NCI-H187 treated with DMSO at 0.1 percent for 48 hours (cell line): ENCODE results near the gene MXRA7.
"Not testable (repeated sequence)": the region's sequence is repeated elsewhere in the genome, so short reads cannot be mapped to it uniquely, and the experiment has no call there.

Experiments used
- DNase-seq: peaks from one replicate; lab custom pipeline; 2025; lab: John Stamatoyannopoulos, UW

The MXRA7 gene

GRCh38 chr17:76716146-76716838 is 5.5 kb upstream of the MXRA7 start:
- no peak for DNase-seq

DNA sequence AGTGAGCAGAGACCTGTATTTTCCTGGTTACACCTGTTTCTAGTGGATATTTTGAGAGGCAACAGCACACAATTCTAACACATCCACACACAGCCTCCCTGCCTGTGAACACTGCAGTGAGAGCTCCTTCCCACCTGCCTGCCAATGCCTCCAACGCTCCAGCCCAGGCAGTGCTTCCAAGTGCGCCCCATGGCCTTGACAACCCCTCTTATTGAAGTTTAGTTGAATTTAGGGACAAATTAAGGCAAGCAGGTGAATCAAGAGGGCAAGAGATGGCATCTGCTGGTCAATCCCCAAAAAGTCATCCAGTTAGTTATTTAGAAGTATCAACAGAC is 4.7 kb upstream of the MXRA7 start:
- no peak for DNase-seq

DNA sequence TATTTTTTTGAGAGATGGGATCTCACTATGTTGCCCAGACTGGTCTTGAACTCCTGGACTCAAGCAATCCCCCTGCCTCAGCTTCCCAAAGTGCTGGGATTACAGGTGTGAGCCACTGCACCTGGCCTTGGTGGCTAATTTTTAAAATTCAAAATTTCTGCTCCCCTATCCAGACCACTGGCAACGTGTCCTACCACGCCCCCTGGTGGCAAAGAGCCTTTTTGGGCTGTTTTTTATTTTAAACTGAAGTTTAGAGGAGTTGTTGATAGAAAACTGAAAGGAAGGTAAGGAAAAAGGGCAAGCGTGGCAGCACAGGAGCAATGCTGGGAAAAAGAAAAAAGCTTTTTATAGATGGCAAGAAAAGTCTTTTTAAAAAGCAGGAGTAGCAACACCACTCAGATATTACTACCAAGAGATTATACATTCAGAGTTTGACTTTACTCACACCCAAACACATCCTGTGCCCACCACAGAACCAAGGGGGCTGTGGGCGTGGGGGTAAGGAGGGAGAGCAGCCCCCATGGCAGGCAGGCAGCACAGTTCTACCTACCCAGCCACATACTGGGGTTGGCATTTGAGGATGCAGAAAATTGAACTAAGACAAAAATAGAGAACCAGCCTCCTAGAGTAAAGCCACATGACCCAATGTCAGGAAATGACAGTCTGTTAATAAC is 4.2 kb upstream of the MXRA7 start:
- DNase-seq, result no peak

DNA sequence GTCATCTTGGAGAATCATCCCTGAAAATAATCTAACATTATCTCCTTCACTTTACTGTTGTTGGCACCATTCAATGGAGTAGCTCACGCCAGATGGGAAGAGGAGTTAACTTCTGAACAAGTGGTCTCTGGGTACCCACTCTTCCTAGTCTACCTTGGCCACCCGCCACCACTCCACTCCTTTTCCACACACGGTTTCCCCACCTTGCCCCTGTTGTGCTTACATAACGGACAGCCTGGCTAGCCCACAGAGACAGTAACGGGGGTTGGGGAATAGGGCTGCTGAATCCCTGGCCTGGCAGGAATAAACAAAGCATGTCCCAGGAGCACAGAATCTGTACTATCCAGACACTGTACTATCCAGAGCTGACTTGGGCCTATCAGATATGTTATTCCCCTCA is 3.6 kb upstream of the MXRA7 start:
- no peak for DNase-seq

DNA sequence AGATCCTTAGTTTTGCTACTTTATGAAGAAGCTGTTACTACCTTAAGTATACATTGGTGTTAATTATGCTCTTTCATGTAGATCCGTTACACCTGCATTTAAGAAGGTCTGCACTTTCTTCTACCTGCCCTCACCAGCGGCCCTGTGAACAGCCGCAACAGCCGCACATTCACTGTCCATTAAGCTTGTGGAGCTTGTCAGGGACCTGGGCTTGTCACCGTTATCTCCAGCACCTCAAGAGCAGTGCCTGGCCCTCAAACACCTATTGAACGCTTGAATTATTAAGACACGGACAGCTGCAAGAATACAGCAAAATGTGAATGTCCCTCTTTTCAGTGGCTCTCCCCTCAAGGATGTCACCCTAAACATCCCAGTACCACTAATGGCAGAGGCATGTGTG is 3.0 kb upstream of the MXRA7 start:
- no peak for DNase-seq

DNA sequence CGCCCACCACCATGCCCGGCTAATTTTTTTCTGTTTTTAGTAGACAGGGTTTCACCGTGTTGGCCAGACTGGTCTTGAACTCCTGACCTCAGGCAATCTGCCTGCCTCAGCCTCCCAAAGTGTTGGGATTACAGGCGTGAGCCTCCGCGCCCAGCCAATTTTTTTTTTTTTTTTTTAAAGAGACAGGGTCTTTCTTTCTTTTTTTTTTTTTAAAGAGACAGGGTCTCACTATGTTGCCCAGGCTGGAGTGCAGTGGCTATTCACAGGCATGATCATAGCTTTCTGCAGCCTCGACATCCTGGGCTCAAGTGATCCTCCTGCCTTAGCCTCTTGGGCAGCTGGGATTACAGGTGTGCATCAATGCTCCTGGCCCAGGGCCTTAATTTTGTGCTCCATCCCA is 1.6 kb upstream of the MXRA7 start:
- not testable (repeated sequence) for DNase-seq

DNA sequence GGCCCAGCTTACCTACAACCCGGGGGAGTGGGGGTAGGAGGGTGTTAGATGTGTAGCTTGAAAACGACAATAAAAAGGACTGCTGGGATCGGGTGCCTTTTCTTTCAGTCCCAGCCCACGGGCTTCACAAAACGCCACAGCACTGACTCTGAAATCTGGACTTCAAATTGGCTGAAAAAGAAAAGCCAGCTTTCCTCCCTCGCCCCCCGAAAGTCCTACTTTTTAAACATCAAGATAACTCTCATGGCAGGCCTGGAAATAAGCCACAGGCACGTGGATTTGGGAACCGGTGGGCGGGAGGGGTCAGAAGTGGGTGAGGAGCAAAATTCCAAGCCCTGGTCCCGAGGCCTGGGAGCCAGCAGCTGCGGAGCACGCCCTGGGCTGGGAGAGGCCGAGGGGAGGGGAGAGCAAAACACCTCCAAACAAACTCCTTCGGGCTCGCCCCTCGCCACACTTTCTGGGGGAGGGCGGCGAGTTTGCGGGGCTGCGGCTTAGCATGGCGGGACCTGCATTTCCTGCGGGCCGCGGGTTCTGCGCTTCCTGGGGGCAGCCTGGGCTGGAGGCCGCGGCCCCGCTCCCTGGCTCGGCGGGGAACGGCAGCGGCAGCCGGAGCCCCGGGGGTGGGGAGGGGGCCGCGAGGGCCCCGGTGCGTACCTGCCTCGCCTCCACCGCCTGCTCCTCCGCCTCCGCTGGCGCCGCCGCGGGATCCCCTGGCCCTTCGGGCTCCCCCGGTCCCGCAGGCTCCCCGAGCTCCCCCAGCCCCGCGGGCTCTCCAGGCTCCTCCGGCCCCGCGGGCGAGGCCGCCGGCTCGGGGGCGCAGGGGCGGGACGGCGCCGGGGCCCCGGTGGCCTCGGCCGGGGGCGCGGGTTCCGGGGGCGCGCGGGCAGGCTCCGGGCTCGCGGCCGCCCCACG is 558 bp downstream of the MXRA7 start:
- DNase-seq, result not testable (repeated sequence)

GRCh38 chr17:76709077-76709950 is 1.5 kb downstream of the MXRA7 start:
- no peak for DNase-seq

DNA sequence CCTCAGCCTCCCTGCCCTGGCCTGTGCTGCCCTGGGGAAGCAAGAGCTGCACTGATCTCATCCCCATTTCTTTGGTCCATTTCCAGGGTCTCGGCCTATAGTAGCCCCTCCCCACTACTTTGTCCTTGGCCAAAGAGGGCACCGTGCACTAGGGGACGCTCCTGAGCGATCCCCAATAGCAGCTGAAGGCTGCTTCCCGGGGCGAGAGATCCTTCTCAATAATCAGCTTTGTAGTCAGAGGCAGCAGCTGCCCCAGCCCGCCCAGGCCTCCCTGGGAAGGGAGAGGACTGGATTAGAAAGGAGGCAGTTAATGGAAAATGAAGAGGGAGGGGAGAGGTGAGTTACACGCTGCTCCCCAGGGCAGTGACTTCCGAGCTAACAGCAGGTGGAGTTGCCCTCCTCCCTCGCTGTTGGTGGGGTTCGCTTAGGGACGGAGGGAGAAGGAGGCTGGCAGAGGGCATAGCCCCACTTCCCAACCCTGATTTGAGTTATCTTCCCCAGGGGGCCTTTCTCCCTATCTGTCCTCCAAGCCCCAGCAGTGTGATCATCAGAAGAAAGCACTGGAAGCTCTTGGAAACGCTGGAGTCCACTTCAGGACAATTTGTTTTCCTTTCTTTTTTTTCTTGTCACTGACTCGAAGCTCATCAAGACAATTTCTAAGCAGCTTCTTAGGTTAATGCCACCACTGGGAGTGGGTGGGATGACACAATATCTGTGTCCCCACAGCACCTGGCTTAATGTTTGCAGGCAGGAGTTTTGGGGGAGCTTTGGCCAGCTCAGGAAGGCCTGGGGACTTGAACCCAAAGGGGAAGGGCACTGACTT is 2.6 kb downstream of the MXRA7 start:
- no peak for DNase-seq

GRCh38 chr17:76706817-76707216 is 3.9 kb downstream of the MXRA7 start:
- DNase-seq, result no peak

- DNase-seq, result no peak
Observed at GRCh38 chr17:76704805-76705204, 6.0 kb downstream of the MXRA7 start.

DNA sequence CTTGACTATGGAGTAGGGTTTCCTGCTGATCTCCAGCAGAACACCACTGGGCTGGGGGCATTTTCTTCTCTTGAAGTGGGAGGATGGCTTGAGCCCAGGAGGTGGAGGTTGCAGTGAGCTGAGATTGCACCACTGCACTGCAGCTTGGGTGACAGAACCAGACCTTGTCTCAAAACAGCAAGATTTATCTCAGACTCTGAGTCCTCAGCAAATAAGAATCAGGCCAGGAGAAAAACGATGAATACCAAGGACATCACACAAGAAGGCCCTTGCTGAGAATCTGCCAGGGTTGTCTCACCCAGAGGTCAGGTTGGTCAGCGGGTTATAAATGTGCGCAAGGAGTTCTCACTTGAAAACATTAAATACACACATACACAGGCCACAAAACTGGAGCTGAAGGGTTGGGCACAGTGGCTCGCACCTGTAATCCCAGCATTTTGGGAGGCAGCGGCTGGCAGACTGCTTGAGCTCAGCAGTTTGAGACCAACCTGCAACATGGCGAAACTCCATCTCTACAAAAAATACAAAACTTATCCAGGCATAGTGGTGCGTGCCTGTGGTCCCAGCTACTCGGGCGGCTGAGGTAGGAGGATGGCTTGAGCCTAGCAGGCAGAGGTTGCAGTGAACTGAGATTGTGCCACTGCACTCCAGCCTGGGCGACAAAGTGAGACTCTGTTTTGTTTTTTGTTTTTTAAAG is 7.7 kb downstream of the MXRA7 start:
- DNase-seq, result no peak

- DNase-seq, result no peak
Observed at GRCh38 chr17:76702076-76702475, 8.7 kb downstream of the MXRA7 start.

GRCh38 chr17:76701471-76701967 is 9.2 kb downstream of the MXRA7 start:
- DNase-seq, result no peak

- peak; percentile 43 for DNase-seq
Observed at GRCh38 chr17:76700617-76701470, 9.9 kb downstream of the MXRA7 start.

GRCh38 chr17:76700270-76700616 is 10.5 kb downstream of the MXRA7 start:
- DNase-seq, result no peak

DNA sequence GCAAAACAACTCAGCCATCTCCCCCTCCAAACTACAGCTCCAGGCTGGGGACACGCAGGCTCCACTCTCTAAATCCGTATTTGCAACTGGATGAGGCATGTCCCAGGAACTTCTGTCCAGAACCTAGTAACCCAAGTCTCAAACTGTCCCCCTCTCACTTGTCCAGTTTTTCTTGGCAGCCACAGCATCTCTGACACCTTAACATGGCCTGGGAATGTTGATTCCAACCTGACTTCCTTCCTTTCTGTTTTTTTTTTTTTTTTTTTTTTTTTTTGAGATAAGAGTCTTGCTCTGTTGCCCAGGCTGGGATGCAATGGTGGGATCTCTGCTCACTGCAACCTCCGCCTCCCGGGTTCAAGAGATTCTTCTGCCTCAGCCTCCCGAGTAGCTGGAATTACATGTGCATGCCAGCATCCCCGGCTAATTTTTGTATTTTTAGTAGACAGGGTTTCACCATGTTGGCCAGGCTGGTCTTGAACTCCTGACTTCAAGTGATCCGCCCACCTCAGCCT is 12.2 kb downstream of the MXRA7 start:
- DNase-seq, result not testable (repeated sequence)

GRCh38 chr17:76697702-76698465 is 12.9 kb downstream of the MXRA7 start:
- peak; percentile 80 for DNase-seq
